Measurements from ENCODE around the gene ATXN1.

ATXN1 gene

GRCh38 chr6:16623029-16623653 is 138.1 kb downstream of the ATXN1 start:
- Histone ChIP-seq H3K9me2 (replicated peaks; ENCODE audit: low read depth, low read length) (no peaks in the 10 kb centered on the region), H3K36me3 (ENCODE audit: insufficient read depth, low read length) (no peaks in the 10 kb centered on the region), H3K4me3 (ENCODE audit: low read length, poor library complexity, severe bottlenecking) (no peak overlapping the region), H3F3A (ENCODE audit: low read depth) (peaks cover 7% of the 10 kb centered on the region; the same call in 1 of the 2 replicates), H2AFZ (ENCODE audit: low read length) (no peak overlapping the region), H3K9me3 (ENCODE audit: insufficient read depth, low read depth, low read length) (no peaks in the 10 kb centered on the region), H3K4me2 (ENCODE audit: low read depth, low read length, poor library complexity, severe bottlenecking) (no peak overlapping the region), H4K20me1 (ENCODE audit: insufficient read depth, low read length, poor library complexity, severe bottlenecking) (no peaks in the 10 kb centered on the region), H3K27me3 (ENCODE audit: insufficient read depth, low read length, poor library complexity, severe bottlenecking) (no peaks in the 10 kb centered on the region), H3K9ac (ENCODE audit: low read depth, low read length, poor library complexity, severe bottlenecking) (no peak overlapping the region), H3K4me1 (ENCODE audit: insufficient read depth, low read length, poor library complexity, severe bottlenecking) (peaks cover 26% of the 10 kb centered on the region), H3K79me2 (ENCODE audit: insufficient read depth, low read length) (peaks cover 6% of the 10 kb centered on the region; the same call in 1 of the 2 replicates)
- TF ChIP-seq CTCF (conservative IDR thresholded peaks at IDR 0.05; ENCODE audit: low read length) (no peak), EZH2phosphoT487 (IDR thresholded peaks at IDR 0.05; ENCODE audit: borderline replicate concordance) (no peak)

- H2AFZ ChIP-seq (ENCODE audit: low read length), result no peak overlapping the region
- H3K79me2 ChIP-seq (ENCODE audit: insufficient read depth, low read length), result peaks cover 6% of the 10 kb centered on the region; the same call in 1 of the 2 replicates
- no peak overlapping the region for H3K4me3 ChIP-seq (ENCODE audit: low read length, poor library complexity, severe bottlenecking)
- H3K36me3 ChIP-seq (ENCODE audit: insufficient read depth, low read length), result no peaks in the 10 kb centered on the region
- peaks cover 7% of the 10 kb centered on the region; the same call in 1 of the 2 replicates for H3F3A ChIP-seq (ENCODE audit: low read depth)
- TF ChIP-seq EZH2phosphoT487 (IDR thresholded peaks at IDR 0.05; ENCODE audit: borderline replicate concordance), result no peak
- no peak for TF ChIP-seq CTCF (conservative IDR thresholded peaks at IDR 0.05; ENCODE audit: low read length)
- H3K9me2 ChIP-seq (replicated peaks; ENCODE audit: low read depth, low read length), result no peaks in the 10 kb centered on the region
- no peaks in the 10 kb centered on the region for H3K27me3 ChIP-seq (ENCODE audit: insufficient read depth, low read length, poor library complexity, severe bottlenecking)
- no peak overlapping the region for H3K9ac ChIP-seq (ENCODE audit: low read depth, low read length, poor library complexity, severe bottlenecking)
- H3K9me3 ChIP-seq (ENCODE audit: insufficient read depth, low read depth, low read length), result no peaks in the 10 kb centered on the region
- H3K4me1 ChIP-seq (ENCODE audit: insufficient read depth, low read length, poor library complexity, severe bottlenecking), result peaks cover 26% of the 10 kb centered on the region
- H3K4me2 ChIP-seq (ENCODE audit: low read depth, low read length, poor library complexity, severe bottlenecking), result no peak overlapping the region
- no peaks in the 10 kb centered on the region for H4K20me1 ChIP-seq (ENCODE audit: insufficient read depth, low read length, poor library complexity, severe bottlenecking)
Measured at GRCh38 chr6:16622193-16622592, 139.1 kb downstream of the ATXN1 start.

- Histone ChIP-seq H2AFZ (ENCODE audit: low read length) (no peak overlapping the region), H3K9me2 (replicated peaks; ENCODE audit: low read depth, low read length) (no peaks in the 10 kb centered on the region), H3K9me3 (ENCODE audit: insufficient read depth, low read depth, low read length) (no peaks in the 10 kb centered on the region), H3K27me3 (ENCODE audit: insufficient read depth, low read length, poor library complexity, severe bottlenecking) (no peaks in the 10 kb centered on the region), H3K4me1 (ENCODE audit: insufficient read depth, low read length, poor library complexity, severe bottlenecking) (peaks cover 26% of the 10 kb centered on the region), H3F3A (ENCODE audit: low read depth) (peaks cover 7% of the 10 kb centered on the region; the same call in 1 of the 2 replicates), H3K4me3 (ENCODE audit: low read length, poor library complexity, severe bottlenecking) (no peak overlapping the region), H3K4me2 (ENCODE audit: low read depth, low read length, poor library complexity, severe bottlenecking) (no peak overlapping the region), H3K36me3 (ENCODE audit: insufficient read depth, low read length) (no peaks in the 10 kb centered on the region), H3K9ac (ENCODE audit: low read depth, low read length, poor library complexity, severe bottlenecking) (no peak overlapping the region), H4K20me1 (ENCODE audit: insufficient read depth, low read length, poor library complexity, severe bottlenecking) (no peaks in the 10 kb centered on the region), H3K79me2 (ENCODE audit: insufficient read depth, low read length) (no peaks in the 10 kb centered on the region)
- TF ChIP-seq EZH2phosphoT487 (IDR thresholded peaks at IDR 0.05; ENCODE audit: borderline replicate concordance) (no peak), CTCF (conservative IDR thresholded peaks at IDR 0.05; ENCODE audit: low read length) (no peak)
Measured at GRCh38 chr6:16621002-16621401, 140.3 kb downstream of the ATXN1 start.

Data from Loucy (cell line).